Upper lobe of right lung (tissue), 1 donor: Measurements from ENCODE around the gene LILRA2. TPM values are rescaled to one million over a fixed set of nuclear protein-coding genes. Genes with fewer than 3 reads are reported as not detected.
A peak's percentile ranks its signal among the peaks of the same experiment; 100 is the strongest.

Experiments
- ATAC-seq: fragments of 200-7000 bp; cut with Tn5 transposase; one replicate; pipeline ENCODE4 v1.9.1; 2020; ENCODE audit warnings: mild to moderate bottlenecking, moderate library complexity
- DNase-seq: peaks from one replicate; pipeline ENCODE4 v3.0.0-alpha.2; 2020
- H3K27ac ChIP-seq: fragments of 200-600 bp; one replicate; pipeline ENCODE4 v1.8.0; 2022
- H3K27me3 ChIP-seq: fragments of 200-600 bp; one replicate; pipeline ENCODE4 v1.8.0; 2022; ENCODE audit warnings: mild to moderate bottlenecking
- H3K36me3 ChIP-seq: fragments of 200-600 bp; one replicate; pipeline ENCODE4 v1.8.0; 2022
- H3K4me1 ChIP-seq: fragments of 200-600 bp; one replicate; pipeline ENCODE4 v1.8.0; 2022
- H3K4me3 ChIP-seq: fragments of 200-600 bp; one replicate; pipeline ENCODE4 v1.8.0; 2022; ENCODE audit warnings: mild to moderate bottlenecking
- H3K9me3 ChIP-seq: fragments of 200-600 bp; one replicate; pipeline ENCODE4 v1.8.0; 2022
- CTCF ChIP-seq: fragments of 200-600 bp; IDR thresholded peaks from one replicate; pipeline ENCODE4 v1.8.0; 2022; ENCODE audit warnings: antibody characterized with exemption
- intact Hi-C: fragments of 100-400 bp; cut with DNase I; formaldehyde crosslinking; loops from one replicate; pipeline ENCODE4 v1.11.0; 2022
- total RNA-seq: library from RNA; stranded (reverse); fragmentation: NEBNext Ultra II Directional; extraction: Animal tissue kit (Norgen Biotek cat#: 25700); gene quantifications from one replicate; pipeline ENCODE4 v1.2.1, GENCODE V29; 2021
- donor health status: DM: no; HTN: yes; CAD: no; lungs with severe emphysema.

Gene LILRA2
- total RNA-seq, 1 donor from 2014 or later, result 15.4 TPM

- intact Hi-C loops, result no loop called here
- H3K27ac ChIP-seq, result no peak overlapping the region
- peaks cover 38% of the 10 kb centered on the region for H3K27me3 ChIP-seq
- no peak overlapping the region for H3K4me3 ChIP-seq
- no peaks in the 10 kb centered on the region for H3K36me3 ChIP-seq
- ATAC-seq (no peak), DNase-seq (no peak)
- no peaks in the 10 kb centered on the region for H3K4me1 ChIP-seq
- no peaks in the 10 kb centered on the region for H3K9me3 ChIP-seq
- no peak for TF ChIP-seq CTCF
Observed at GRCh38 chr19:54533476-54533875, 40.1 kb upstream of the LILRA2 start.

GRCh38 chr19:54534156-54534555 is 39.4 kb upstream of the LILRA2 start:
- no peak for TF ChIP-seq CTCF
- no peak for ATAC-seq
- no peak for DNase-seq
- Histone ChIP-seq H3K36me3 (no peaks in the 10 kb centered on the region), H3K9me3 (no peaks in the 10 kb centered on the region), H3K4me3 (no peak overlapping the region), H3K27me3 (peaks cover 38% of the 10 kb centered on the region), H3K4me1 (no peaks in the 10 kb centered on the region), H3K27ac (no peak overlapping the region)
- intact Hi-C loops, result no loop called here

GRCh38 chr19:54535601-54536000 is 38.0 kb upstream of the LILRA2 start:
- no peak for TF ChIP-seq CTCF
- no peak for ATAC-seq
- H3K36me3 ChIP-seq, result no peaks in the 10 kb centered on the region
- H3K4me1 ChIP-seq, result no peaks in the 10 kb centered on the region
- no peak for DNase-seq
- H3K27ac ChIP-seq, result no peak overlapping the region
- intact Hi-C loops, result no loop called here
- H3K27me3 ChIP-seq, result peaks cover 32% of the 10 kb centered on the region
- no peaks in the 10 kb centered on the region for H3K9me3 ChIP-seq
- no peak overlapping the region for H3K4me3 ChIP-seq

- no peak for DNase-seq
- no peak overlapping the region for H3K27ac ChIP-seq
- no peak for TF ChIP-seq CTCF
- no peaks in the 10 kb centered on the region for H3K9me3 ChIP-seq
- no peak overlapping the region for H3K4me3 ChIP-seq
- intact Hi-C loops, result no loop called here
- no peaks in the 10 kb centered on the region for H3K36me3 ChIP-seq
- no peaks in the 10 kb centered on the region for H3K4me1 ChIP-seq
- H3K27me3 ChIP-seq, result peaks cover 31% of the 10 kb centered on the region
- no peak for ATAC-seq
Observed at GRCh38 chr19:54536956-54537355, 36.6 kb upstream of the LILRA2 start.

GRCh38 chr19:54541712-54542111 is 31.9 kb upstream of the LILRA2 start:
- DNase-seq (no peak), ATAC-seq (no peak)
- H3K4me1 ChIP-seq, result no peaks in the 10 kb centered on the region
- intact Hi-C loops, result no loop called here
- no peaks in the 10 kb centered on the region for H3K36me3 ChIP-seq
- no peak overlapping the region for H3K4me3 ChIP-seq
- H3K9me3 ChIP-seq, result no peaks in the 10 kb centered on the region
- no peak for TF ChIP-seq CTCF
- no peak overlapping the region for H3K27ac ChIP-seq
- H3K27me3 ChIP-seq, result no peaks in the 10 kb centered on the region

GRCh38 chr19:54548806-54549205 is 24.8 kb upstream of the LILRA2 start:
- DNase-seq, result peak; percentile 23

More at GRCh38 chr19:54548806-54549205, 24.8 kb upstream of the LILRA2 start:
- no peak for TF ChIP-seq CTCF
- Histone ChIP-seq H3K4me3 (no peak overlapping the region), H3K27ac (no peak overlapping the region), H3K4me1 (no peaks in the 10 kb centered on the region), H3K9me3 (no peaks in the 10 kb centered on the region), H3K27me3 (no peaks in the 10 kb centered on the region), H3K36me3 (no peaks in the 10 kb centered on the region)
- intact Hi-C loops, result no loop called here
- no peak for ATAC-seq
